ENCODE measurements around the gene HMCES. TPM values are rescaled to one million over a fixed set of nuclear protein-coding genes. Genes with fewer than 3 reads are reported as not detected.

The HMCES gene
- total and polyA plus RNA-seq, 4 donors = 13.7 to 18.2 (median 15.3) TPM

GRCh38 chr3:129308636-129309035 lies 30.0 kb downstream of the HMCES start:
- no peak for DNase-seq (ENCODE audit: low spot score)
- Histone ChIP-seq H3K9ac (ENCODE audit: low read depth in 1 of 2, low read length in 2 of 2) (no peak overlapping the region), H3K4me1 (ENCODE audit: control insufficient read depth in 4 of 4, insufficient read depth in 4 of 4, low read length in 3 of 4) (peaks cover under 1 to 2% (median 1%) of the 10 kb centered on the region in 4 donors), H3K36me3 (ENCODE audit: control insufficient read depth in 4 of 4, insufficient read depth in 3 of 4, low read depth in 1 of 4, low read length in 3 of 4) (peaks cover 0 to 23% (median 15%) of the 10 kb centered on the region in 4 donors), H3K9me3 (ENCODE audit: control insufficient read depth in 4 of 4, low read length in 3 of 4) (no peaks in the 10 kb centered on the region), H3K4me3 (ENCODE audit: low read depth in 1 of 3, low read length in 3 of 3) (no peak overlapping the region), H3K27me3 (ENCODE audit: control insufficient read depth in 4 of 4, insufficient read depth in 4 of 4, low read length in 3 of 4) (no peaks in the 10 kb centered on the region), H3K27ac (ENCODE audit: low read depth in 1 of 2, low read length in 2 of 2) (no peak overlapping the region)
- over 99% methylated on average over 3 of the region's 3 CpGs for WGBS
- TF ChIP-seq NR2F2 (IDR thresholded peaks at IDR 0.05) (no peak), RAD21 (IDR thresholded peaks at IDR 0.05) (no peak), HNF4G (IDR thresholded peaks at IDR 0.05) (no peak), EGR1 (IDR thresholded peaks at IDR 0.05; ENCODE audit: low read depth in 2 of 2) (no peak), FOXA1 (IDR thresholded peaks at IDR 0.05) (no peak), RXRA (IDR thresholded peaks at IDR 0.05) (no peak), FOXA2 (IDR thresholded peaks at IDR 0.05) (no peak), JUND (IDR thresholded peaks at IDR 0.05) (no peak), ATF3 (IDR thresholded peaks at IDR 0.05) (no peak), SP1 (IDR thresholded peaks at IDR 0.05) (no peak), REST (IDR thresholded peaks at IDR 0.05) (no peak), GABPA (IDR thresholded peaks at IDR 0.05 in 1 of 2, conservative IDR thresholded peaks at IDR 0.05 in 1 of 2) (no peak), TAF1 (conservative IDR thresholded peaks at IDR 0.05) (no peak)
- TF ChIP-seq, protein P1, sequence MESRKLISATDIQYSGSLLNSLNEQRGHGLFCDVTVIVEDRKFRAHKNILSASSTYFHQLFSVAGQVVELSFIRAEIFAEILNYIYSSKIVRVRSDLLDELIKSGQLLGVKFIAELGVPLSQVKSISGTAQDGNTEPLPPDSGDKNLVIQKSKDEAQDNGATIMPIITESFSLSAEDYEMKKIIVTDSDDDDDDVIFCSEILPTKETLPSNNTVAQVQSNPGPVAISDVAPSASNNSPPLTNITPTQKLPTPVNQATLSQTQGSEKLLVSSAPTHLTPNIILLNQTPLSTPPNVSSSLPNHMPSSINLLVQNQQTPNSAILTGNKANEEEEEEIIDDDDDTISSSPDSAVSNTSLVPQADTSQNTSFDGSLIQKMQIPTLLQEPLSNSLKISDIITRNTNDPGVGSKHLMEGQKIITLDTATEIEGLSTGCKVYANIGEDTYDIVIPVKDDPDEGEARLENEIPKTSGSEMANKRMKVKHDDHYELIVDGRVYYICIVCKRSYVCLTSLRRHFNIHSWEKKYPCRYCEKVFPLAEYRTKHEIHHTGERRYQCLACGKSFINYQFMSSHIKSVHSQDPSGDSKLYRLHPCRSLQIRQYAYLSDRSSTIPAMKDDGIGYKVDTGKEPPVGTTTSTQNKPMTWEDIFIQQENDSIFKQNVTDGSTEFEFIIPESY (IDR thresholded peaks at IDR 0.05) = no peak

DNA sequence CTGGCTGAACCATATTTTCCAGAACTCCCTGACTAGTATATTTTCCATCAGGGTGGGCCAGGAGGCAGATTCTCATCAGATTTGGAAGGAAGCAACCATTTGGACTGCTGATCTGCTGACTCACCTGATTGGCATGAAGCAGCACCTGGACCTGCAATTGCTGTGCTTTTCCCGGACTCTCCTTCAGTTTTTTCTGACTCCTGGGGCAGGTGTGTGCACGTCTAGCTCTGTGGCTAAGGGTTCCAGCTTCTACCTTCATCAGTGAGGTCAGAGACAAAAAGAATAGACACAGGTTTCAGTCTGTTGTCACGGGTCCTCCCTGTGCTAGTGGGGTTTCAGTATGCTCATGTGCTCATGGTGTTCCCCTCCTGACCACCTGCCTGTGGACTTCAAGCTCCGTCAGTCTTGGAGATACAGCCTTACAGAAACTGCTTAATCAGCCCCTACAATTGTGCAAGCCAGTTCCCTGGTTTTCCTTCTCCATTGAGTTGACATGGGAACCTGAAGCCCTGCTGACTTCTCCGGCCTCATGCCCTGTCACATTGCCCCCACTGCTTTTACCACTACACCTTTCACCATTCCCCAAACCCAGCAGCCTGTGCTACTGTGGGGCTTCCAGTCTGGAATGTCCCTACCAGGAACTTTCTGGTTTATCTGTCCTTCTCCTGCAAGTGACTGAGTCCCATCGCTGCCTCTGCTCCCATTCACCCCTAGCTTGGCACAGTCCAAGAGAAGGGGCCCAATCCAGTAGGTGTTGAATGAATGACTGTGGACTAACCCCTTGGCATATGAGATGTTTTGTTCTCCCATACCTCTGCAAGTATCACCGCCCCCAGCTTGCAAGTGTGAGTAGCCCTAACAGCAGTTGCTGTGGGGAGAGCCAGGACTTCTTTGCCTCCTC lies 31.7 kb downstream of the HMCES start:
- WGBS = 83% methylated on average over 7 of the region's 7 CpGs
- no peak overlapping the region for H3K4me3 ChIP-seq (ENCODE audit: low read depth in 1 of 3, low read length in 3 of 3)
- H3K9ac ChIP-seq (ENCODE audit: low read depth in 1 of 2, low read length in 2 of 2) = no peak overlapping the region
- no peak overlapping the region for H3K27ac ChIP-seq (ENCODE audit: low read depth in 1 of 2, low read length in 2 of 2)
- no peaks in the 10 kb centered on the region for H3K27me3 ChIP-seq (ENCODE audit: control insufficient read depth in 4 of 4, insufficient read depth in 4 of 4, low read length in 3 of 4)
- H3K9me3 ChIP-seq (ENCODE audit: control insufficient read depth in 4 of 4, low read length in 3 of 4) = no peaks in the 10 kb centered on the region
- H3K4me1 ChIP-seq (ENCODE audit: control insufficient read depth in 4 of 4, insufficient read depth in 4 of 4, low read length in 3 of 4) = peaks cover 6 to 16% (median 12%) of the 10 kb centered on the region in 4 donors
- no peak for TF ChIP-seq JUND (IDR thresholded peaks at IDR 0.05)
- TF ChIP-seq NR2F2 (IDR thresholded peaks at IDR 0.05) = no peak
- no peak for TF ChIP-seq RAD21 (IDR thresholded peaks at IDR 0.05)
- no peak for TF ChIP-seq HNF4G (IDR thresholded peaks at IDR 0.05)
- no peak for TF ChIP-seq EGR1 (IDR thresholded peaks at IDR 0.05; ENCODE audit: low read depth in 2 of 2)
- TF ChIP-seq ATF3 (IDR thresholded peaks at IDR 0.05) = no peak
- TF ChIP-seq, protein P2, sequence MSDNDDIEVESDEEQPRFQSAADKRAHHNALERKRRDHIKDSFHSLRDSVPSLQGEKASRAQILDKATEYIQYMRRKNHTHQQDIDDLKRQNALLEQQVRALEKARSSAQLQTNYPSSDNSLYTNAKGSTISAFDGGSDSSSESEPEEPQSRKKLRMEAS (IDR thresholded peaks at IDR 0.05) = no peak
- no peak for TF ChIP-seq GABPA (IDR thresholded peaks at IDR 0.05 in 1 of 2, conservative IDR thresholded peaks at IDR 0.05 in 1 of 2)
- TF ChIP-seq, protein P3, sequence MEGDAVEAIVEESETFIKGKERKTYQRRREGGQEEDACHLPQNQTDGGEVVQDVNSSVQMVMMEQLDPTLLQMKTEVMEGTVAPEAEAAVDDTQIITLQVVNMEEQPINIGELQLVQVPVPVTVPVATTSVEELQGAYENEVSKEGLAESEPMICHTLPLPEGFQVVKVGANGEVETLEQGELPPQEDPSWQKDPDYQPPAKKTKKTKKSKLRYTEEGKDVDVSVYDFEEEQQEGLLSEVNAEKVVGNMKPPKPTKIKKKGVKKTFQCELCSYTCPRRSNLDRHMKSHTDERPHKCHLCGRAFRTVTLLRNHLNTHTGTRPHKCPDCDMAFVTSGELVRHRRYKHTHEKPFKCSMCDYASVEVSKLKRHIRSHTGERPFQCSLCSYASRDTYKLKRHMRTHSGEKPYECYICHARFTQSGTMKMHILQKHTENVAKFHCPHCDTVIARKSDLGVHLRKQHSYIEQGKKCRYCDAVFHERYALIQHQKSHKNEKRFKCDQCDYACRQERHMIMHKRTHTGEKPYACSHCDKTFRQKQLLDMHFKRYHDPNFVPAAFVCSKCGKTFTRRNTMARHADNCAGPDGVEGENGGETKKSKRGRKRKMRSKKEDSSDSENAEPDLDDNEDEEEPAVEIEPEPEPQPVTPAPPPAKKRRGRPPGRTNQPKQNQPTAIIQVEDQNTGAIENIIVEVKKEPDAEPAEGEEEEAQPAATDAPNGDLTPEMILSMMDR (IDR thresholded peaks at IDR 0.05; ENCODE audit: low read depth, low read length, missing input control) = no peak
- no peak for TF ChIP-seq FOXA1 (IDR thresholded peaks at IDR 0.05)
- peaks cover 0 to 9% (median 4%) of the 10 kb centered on the region in 4 donors for H3K36me3 ChIP-seq (ENCODE audit: control insufficient read depth in 4 of 4, insufficient read depth in 3 of 4, low read depth in 1 of 4, low read length in 3 of 4)
- no peak for DNase-seq (ENCODE audit: low spot score)
